GM04503 (cell line): ENCODE results near the gene ZHX3.

Source experiments
- DNase-seq: peaks from one replicate; pipeline ENCODE4 v3.0.0-alpha.2; 2012; ENCODE audit warnings: low read depth

The ZHX3 gene

GRCh38 chr20:41293269-41294037 is 24.1 kb downstream of the ZHX3 start:
- DNase-seq: no peak

- DNase-seq: no peak
Measured at GRCh38 chr20:41290804-41291389, 26.6 kb downstream of the ZHX3 start.

GRCh38 chr20:41287327-41287726 is 30.2 kb downstream of the ZHX3 start:
- DNase-seq: peak; percentile 58

- DNase-seq: no peak
Measured at GRCh38 chr20:41286240-41286851, 31.2 kb downstream of the ZHX3 start.

DNA sequence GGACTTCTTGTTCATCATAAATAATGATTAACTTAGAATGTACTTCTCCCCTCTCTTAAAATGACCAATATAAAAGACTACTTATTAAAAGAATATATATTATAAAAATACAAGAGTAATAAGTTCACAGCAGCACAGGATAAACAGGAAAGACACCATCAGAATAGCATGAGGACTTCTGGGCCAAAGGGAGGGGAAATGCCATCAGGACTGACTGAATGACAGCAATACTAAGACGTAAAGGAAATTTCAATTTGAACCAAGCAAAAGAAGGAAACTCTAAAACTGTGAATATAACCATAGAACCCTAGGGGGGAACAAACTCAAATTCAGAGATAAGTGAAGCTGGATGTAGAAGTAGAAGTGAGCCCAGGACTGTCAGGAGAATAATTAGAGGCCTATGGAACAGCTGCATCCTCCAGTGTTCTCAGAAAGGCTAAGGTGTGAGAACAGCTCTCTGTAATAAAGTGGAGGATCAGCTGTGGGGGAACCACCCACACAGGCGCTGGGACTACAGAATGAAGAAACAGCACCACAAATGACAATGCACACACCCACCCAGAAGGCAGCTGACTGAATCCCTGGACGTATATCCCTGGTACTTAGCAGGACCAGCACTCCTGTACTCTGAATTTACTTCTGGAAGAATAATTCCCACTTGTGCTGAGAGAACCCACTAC is 37.8 kb downstream of the ZHX3 start:
- no peak for DNase-seq

DNA sequence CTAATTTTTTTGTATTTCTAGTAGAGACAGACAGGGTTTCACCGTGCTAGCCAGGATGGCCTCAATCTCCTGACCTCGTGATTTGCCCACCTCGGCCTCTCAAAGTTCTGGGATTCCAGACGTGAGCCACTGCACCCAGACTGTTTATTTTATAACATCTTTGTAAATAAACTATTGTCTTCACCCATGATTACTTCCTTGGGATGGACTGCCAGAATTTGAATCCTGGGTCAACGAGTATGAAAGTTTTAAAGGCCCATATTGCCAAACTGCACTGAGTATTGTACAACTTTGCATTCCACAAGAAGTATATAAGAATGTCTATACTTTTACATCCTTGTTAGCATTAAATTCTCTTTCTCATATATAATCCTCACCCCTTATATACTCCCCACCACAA is 38.6 kb downstream of the ZHX3 start:
- no peak for DNase-seq

DNA sequence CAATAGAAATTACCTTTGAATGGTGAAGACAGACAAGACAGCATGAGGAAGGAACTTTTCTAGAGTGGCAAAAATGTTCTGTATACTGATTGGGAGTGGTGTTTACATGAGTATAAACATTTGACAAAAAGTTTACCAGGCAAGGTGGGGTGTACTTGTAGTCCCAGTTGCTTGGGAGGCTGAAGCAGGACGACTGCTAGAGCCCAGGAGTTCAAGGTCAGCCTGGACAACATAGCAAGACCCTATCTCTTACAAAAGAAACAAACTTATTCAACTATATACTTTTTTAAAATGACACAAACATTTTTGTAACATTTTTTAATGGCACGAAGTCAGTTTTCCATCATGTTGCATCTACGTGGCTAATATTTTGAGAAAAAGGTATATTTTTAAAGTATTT is 40.5 kb downstream of the ZHX3 start:
- no peak for DNase-seq

DNA sequence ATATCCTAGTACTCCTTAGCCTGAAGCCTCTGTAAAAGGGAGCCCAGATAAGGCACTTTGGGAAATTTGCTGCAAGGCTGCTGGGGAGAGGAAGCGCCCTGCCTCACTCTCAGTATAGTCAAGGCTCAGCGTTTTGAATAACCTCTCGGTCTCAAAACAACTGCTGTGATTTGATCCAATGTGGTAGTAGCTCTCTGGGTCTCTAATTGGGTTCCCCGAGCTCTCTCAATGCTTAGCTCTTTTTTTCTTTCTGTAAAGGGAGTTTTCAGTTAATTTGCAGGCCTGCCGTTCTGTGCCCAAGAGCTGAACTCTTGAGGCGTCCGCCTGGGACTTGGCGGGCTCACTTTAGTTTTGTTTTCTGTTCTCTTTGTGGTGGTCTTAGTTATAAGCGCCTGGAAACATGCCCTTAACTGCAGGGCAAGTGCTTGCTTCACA is 41.2 kb downstream of the ZHX3 start:
- DNase-seq: no peak

DNA sequence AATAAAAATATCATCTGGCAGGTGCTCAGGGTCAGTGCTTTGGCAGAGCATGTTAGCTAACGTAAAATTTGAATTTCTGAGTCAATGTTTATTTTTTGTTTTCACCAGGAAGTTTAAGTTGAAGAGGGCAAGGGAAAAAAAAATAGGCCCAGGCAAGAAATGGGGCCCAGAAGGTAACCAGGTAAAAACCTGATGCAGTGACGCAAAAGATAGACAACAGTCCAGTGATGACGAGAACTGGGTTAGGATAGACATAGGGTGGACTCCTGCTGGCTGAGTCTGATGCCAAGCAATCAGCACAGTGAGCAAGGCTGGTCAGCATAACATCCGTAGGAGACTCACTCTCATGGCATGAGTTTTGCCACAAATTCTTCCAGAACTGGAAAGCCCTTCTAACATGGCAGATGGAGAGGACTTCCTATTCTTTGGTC is 42.2 kb downstream of the ZHX3 start:
- DNase-seq: peak; percentile 49

GRCh38 chr20:41274152-41274551 is 43.4 kb downstream of the ZHX3 start:
- DNase-seq: no peak

DNA sequence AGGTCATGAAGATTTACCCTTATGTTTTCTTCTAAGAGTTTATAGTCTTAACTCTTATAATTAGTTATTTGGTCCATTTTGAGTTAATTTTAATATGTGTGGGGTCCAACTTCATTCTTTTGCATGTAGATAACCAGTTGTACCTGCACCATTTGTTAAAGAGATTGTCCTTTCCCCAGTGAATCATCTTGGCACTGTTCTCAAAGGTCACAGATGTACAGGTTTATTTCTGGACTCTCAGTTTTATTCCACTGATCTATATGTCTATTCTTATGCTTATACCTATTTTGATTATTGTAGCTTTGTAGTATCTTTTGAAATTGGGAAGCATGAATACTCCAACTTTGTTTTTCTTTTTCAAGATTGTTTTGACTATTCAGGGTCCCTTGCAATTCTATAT is 44.1 kb downstream of the ZHX3 start:
- no peak for DNase-seq

GRCh38 chr20:41272339-41272738 is 45.2 kb downstream of the ZHX3 start:
- DNase-seq: no peak

- DNase-seq: no peak
Measured at GRCh38 chr20:41268917-41269652, 48.4 kb downstream of the ZHX3 start.

DNA sequence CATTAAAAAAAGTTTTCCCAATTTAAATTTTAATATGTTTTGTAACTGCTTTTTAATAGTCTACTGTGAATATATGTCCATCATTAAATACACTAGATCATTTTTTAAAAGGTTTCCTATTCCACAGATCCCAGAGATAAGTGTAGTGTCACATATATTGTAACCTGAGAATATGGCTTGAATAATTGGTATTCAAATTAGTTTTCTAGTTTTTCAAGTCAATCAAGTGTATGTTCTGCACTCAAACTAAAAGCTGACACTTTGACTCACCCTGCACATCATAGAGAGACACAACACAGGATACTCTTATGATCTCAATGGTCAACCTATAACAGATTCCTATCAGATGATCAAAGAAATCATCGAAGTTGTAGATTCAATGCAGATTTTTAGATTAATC is 49.1 kb downstream of the ZHX3 start:
- DNase-seq: no peak

DNA sequence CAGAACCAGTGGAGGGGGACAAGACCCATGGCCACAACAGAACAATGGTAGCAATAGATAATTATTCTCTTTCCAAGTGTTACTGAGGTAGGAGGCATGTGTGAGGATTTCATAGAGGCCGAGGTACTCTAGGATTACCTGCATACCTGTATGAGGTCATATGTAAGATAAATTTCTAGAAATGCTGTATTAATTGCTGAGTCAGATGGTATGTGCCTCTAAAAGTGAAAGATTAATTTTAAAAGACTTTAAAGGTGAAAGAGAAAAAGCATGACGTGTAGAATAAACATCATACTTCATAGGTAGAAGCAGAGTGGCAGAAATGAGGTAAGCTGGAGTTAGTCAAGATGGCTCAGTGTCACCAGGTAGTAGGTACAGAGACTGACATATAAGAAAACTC is 51.6 kb downstream of the ZHX3 start:
- DNase-seq: no peak

GRCh38 chr20:41264819-41265218 is 52.7 kb downstream of the ZHX3 start:
- no peak for DNase-seq

DNA sequence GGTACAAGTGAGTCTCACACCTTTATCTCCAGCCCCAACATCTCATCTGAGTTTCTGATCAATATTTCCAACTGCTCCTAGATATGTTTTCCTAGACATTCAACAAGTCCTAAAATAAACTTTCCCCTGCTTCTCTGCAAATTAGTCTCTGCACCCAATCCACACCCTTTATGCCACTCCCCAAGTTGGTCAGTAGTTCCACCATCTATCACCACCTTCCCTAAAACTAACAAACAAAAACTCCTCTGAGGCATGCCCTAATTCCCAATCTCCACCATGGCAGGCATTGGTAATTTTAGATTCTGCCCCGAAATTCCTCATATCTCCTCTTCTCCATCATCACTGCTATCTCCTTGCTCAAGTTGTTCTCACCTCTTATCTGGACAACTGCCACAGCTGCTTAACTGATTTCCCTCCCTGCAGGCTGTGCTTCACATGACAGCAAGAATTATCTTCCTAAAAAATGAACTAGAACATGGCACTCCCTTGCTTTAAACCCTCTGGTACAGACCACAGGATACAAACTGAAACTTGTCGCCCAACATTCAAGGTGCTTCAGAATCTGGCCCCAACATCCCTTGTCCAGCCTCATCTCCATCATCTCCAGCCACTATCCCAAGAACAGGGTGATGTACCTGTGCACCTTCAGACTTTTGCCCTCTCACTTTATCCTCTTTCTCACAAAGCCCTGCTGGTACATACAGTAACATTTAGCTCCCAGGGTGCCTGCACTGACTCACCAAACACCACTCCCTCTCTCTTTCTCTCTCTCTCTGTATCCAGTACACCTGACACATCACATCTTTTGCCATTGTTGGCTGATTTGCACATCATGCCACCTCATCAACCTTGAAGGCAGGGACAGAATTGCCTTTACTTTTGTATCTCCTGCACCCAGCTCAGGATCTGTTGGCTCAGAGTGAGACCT is 55.5 kb downstream of the ZHX3 start:
- no peak for DNase-seq

- DNase-seq: no peak
Measured at GRCh38 chr20:41261260-41261659, 56.3 kb downstream of the ZHX3 start.

- DNase-seq: no peak
Measured at GRCh38 chr20:41260734-41261220, 56.8 kb downstream of the ZHX3 start.

GRCh38 chr20:41259309-41259708 is 58.2 kb downstream of the ZHX3 start:
- no peak for DNase-seq

GRCh38 chr20:41258474-41258873 is 59.1 kb downstream of the ZHX3 start:
- no peak for DNase-seq
